ENCODE data around the gene RNF113B.

RNF113B gene

GRCh38 chr13:98173431-98174152 lies 3.5 kb downstream of the RNF113B start:
- DNase-seq = no peak

GRCh38 chr13:98172590-98173422 lies 4.3 kb downstream of the RNF113B start:
- DNase-seq = no peak

GRCh38 chr13:98171900-98172589 lies 5.0 kb downstream of the RNF113B start:
- no peak for DNase-seq

- DNase-seq = no peak
These were observed 7.7 kb downstream of the RNF113B start for GRCh38 chr13:98169331-98169730.

GRCh38 chr13:98162935-98163334 lies 14.1 kb downstream of the RNF113B start:
- no peak for DNase-seq

- DNase-seq = no peak
These were observed 18.7 kb downstream of the RNF113B start for GRCh38 chr13:98158172-98158899.

- no peak for DNase-seq
These were observed 19.5 kb downstream of the RNF113B start for GRCh38 chr13:98157609-98158008.

GRCh38 chr13:98157188-98157587 lies 19.9 kb downstream of the RNF113B start:
- DNase-seq = no peak

GRCh38 chr13:98156259-98156658 lies 20.8 kb downstream of the RNF113B start:
- no peak for DNase-seq

- no peak for DNase-seq
These were observed 21.5 kb downstream of the RNF113B start for GRCh38 chr13:98155475-98156109.

- DNase-seq = no peak
These were observed 26.1 kb downstream of the RNF113B start for GRCh38 chr13:98150832-98151479.

GRCh38 chr13:98147521-98147920 lies 29.5 kb downstream of the RNF113B start:
- no peak for DNase-seq

- DNase-seq = peak; percentile 44 to 63
These were observed 32.2 kb downstream of the RNF113B start for GRCh38 chr13:98144801-98145350.

- peak in 1 of 2 experiments; percentile 24 for DNase-seq
These were observed 32.9 kb downstream of the RNF113B start for GRCh38 chr13:98144027-98144741.

- DNase-seq = peak in 1 of 2 experiments; percentile 35
These were observed 33.5 kb downstream of the RNF113B start for GRCh38 chr13:98143601-98144026.

- DNase-seq = no peak
These were observed 33.9 kb downstream of the RNF113B start for GRCh38 chr13:98143157-98143553.

- peak; percentile 91 to 94 for DNase-seq
These were observed 34.5 kb downstream of the RNF113B start, which contains the start of gene FARP1 for GRCh38 chr13:98142380-98143156. Gene FARP1 (plus strand): TSS chr13:98143094. CDS start chr13:98213243, 70,149 bp downstream.

GRCh38 chr13:98141509-98142379 lies 35.3 kb downstream of the RNF113B start:
- peak in 1 of 2 experiments; percentile 40 for DNase-seq

- no peak for DNase-seq
These were observed 36.0 kb downstream of the RNF113B start for GRCh38 chr13:98141091-98141490.
